ENCODE results near the gene C2orf15.

- TF ChIP-seq POLR2A (IDR thresholded peaks at IDR 0.05) (peak in 1 of 2 donors; percentile 42), CTCF (IDR thresholded peaks at IDR 0.05) (no peak)
Observed at GRCh38 chr2:99154643-99155536, 13.4 kb downstream of the C2orf15 start, which contains the start of the genes LIPT1 and TSGA10.

Measured in lower leg skin (tissue), 3 donors.